ES-I3 (cell line): Measurements from ENCODE around the gene NRTN.

Source experiments
- H3K36me3 ChIP-seq: 2 replicates; pipeline ENCODE4 v1.6.1; 2013; ENCODE audit warnings: mild to moderate bottlenecking, low read length, control low read depth, moderate library complexity; ENCODE audit not compliant: insufficient read depth
- H3K4me1 ChIP-seq: 2 replicates; pipeline ENCODE4 v1.6.1; 2013; ENCODE audit warnings: mild to moderate bottlenecking, control low read depth, low read length; ENCODE audit not compliant: insufficient read depth
- H3K9ac ChIP-seq: 2 replicates; pipeline ENCODE4 v1.6.1; 2013; ENCODE audit warnings: low read depth, mild to moderate bottlenecking, low read length, moderate library complexity
- H3K9me3 ChIP-seq: 2 replicates; pipeline ENCODE4 v1.6.1; 2013; ENCODE audit warnings: mild to moderate bottlenecking, low read length, moderate library complexity; ENCODE audit not compliant: control insufficient read depth, insufficient read depth

The NRTN gene

GRCh38 chr19:5800361-5801270, 4.3 kb upstream of the NRTN start:
- no peak overlapping the region for H3K9ac ChIP-seq
- no peaks in the 10 kb centered on the region for H3K4me1 ChIP-seq
- H3K9me3 ChIP-seq = 0 out of 2 replicates have a peak, but pooled peaks cover 4% of the 10 kb centered on the region
- no peaks in the 10 kb centered on the region for H3K36me3 ChIP-seq

GRCh38 chr19:5801796-5802619, 2.9 kb upstream of the NRTN start:
- no peaks in the 10 kb centered on the region for H3K36me3 ChIP-seq
- H3K4me1 ChIP-seq = peaks cover 5% of the 10 kb centered on the region; the same call in 1 of the 2 replicates
- 0 out of 2 replicates have a peak, but pooled peaks cover 4% of the 10 kb centered on the region for H3K9me3 ChIP-seq
- peak overlapping the region; percentile 15; the same call in 1 of the 2 replicates for H3K9ac ChIP-seq

GRCh38 chr19:5803441-5803751, 1.5 kb upstream of the NRTN start:
- H3K4me1 ChIP-seq = peaks cover 5% of the 10 kb centered on the region; the same call in 1 of the 2 replicates
- H3K9ac ChIP-seq = peak overlapping the region; percentile 50; the same call in 1 of the 2 replicates
- no peaks in the 10 kb centered on the region for H3K36me3 ChIP-seq
- H3K9me3 ChIP-seq = 0 out of 2 replicates have a peak, but pooled peaks cover 4% of the 10 kb centered on the region

GRCh38 chr19:5803752-5804515, 933 bp upstream of the NRTN start:
- Histone ChIP-seq H3K4me1 (peaks cover 5% of the 10 kb centered on the region; the same call in 1 of the 2 replicates), H3K9me3 (0 out of 2 replicates have a peak, but pooled peaks cover 4% of the 10 kb centered on the region), H3K36me3 (no peaks in the 10 kb centered on the region), H3K9ac (peak overlapping the region; percentile 50; the same call in 1 of the 2 replicates)

GRCh38 chr19:5805462-5806132, 730 bp downstream of the NRTN start:
- H3K4me1 ChIP-seq = peaks cover 5% of the 10 kb centered on the region; the same call in 1 of the 2 replicates
- H3K9ac ChIP-seq = peak overlapping the region; percentile 65; the same call in 1 of the 2 replicates
- no peaks in the 10 kb centered on the region for H3K36me3 ChIP-seq
- 0 out of 2 replicates have a peak, but pooled peaks cover 4% of the 10 kb centered on the region for H3K9me3 ChIP-seq

- Histone ChIP-seq H3K9ac (peak overlapping the region; percentile 65; the same call in 1 of the 2 replicates), H3K36me3 (no peaks in the 10 kb centered on the region), H3K9me3 (0 out of 2 replicates have a peak, but pooled peaks cover 4% of the 10 kb centered on the region)
Observed at GRCh38 chr19:5806133-5806489, 1.2 kb downstream of the NRTN start.

GRCh38 chr19:5806905-5807304, 2.0 kb downstream of the NRTN start:
- Histone ChIP-seq H3K36me3 (no peaks in the 10 kb centered on the region), H3K9ac (no peak overlapping the region), H3K4me1 (peaks cover 5% of the 10 kb centered on the region; the same call in 1 of the 2 replicates), H3K9me3 (0 out of 2 replicates have a peak, but pooled peaks cover 4% of the 10 kb centered on the region)

More at GRCh38 chr19:5806133-5806489, 1.2 kb downstream of the NRTN start:
- peaks cover 5% of the 10 kb centered on the region; the same call in 1 of the 2 replicates for H3K4me1 ChIP-seq

- Histone ChIP-seq H3K9me3 (0 out of 2 replicates have a peak, but pooled peaks cover under 1% of the 10 kb centered on the region), H3K4me1 (peaks cover 5% of the 10 kb centered on the region; the same call in 1 of the 2 replicates), H3K9ac (no peak overlapping the region), H3K36me3 (no peaks in the 10 kb centered on the region)
Observed at GRCh38 chr19:5808120-5808816, 3.4 kb downstream of the NRTN start.

GRCh38 chr19:5809053-5809452, 4.2 kb downstream of the NRTN start:
- Histone ChIP-seq H3K9ac (no peak overlapping the region), H3K36me3 (no peaks in the 10 kb centered on the region)

GRCh38 chr19:5809469-5809868, 4.6 kb downstream of the NRTN start:
- H3K36me3 ChIP-seq = no peaks in the 10 kb centered on the region
- H3K4me1 ChIP-seq = peaks cover 5% of the 10 kb centered on the region; the same call in 1 of the 2 replicates
- H3K9me3 ChIP-seq = no peaks in the 10 kb centered on the region
- no peak overlapping the region for H3K9ac ChIP-seq

More at GRCh38 chr19:5809053-5809452, 4.2 kb downstream of the NRTN start:
- Histone ChIP-seq H3K4me1 (peaks cover 5% of the 10 kb centered on the region; the same call in 1 of the 2 replicates), H3K9me3 (no peaks in the 10 kb centered on the region)

GRCh38 chr19:5811117-5811516, 6.2 kb downstream of the NRTN start:
- Histone ChIP-seq H3K9me3 (no peaks in the 10 kb centered on the region), H3K9ac (no peak overlapping the region), H3K4me1 (peaks cover 5% of the 10 kb centered on the region; the same call in 1 of the 2 replicates), H3K36me3 (no peaks in the 10 kb centered on the region)

GRCh38 chr19:5814123-5814851, 9.4 kb downstream of the NRTN start:
- Histone ChIP-seq H3K9ac (no peak overlapping the region), H3K4me1 (no peaks in the 10 kb centered on the region), H3K9me3 (no peaks in the 10 kb centered on the region), H3K36me3 (no peaks in the 10 kb centered on the region)
